Chondrocyte (in vitro differentiated cells): Measurements from ENCODE around the gene ANO2. TPM values are rescaled to one million over a fixed set of nuclear protein-coding genes. Genes with fewer than 3 reads are reported as not detected.

Experiments
- DNase-seq: peaks from one replicate; pipeline ENCODE4 v3.0.0; 2021; ENCODE audit warnings: mixed read lengths, low spot score
- H3K27ac Mint-ChIP-seq: one replicate; pipeline ENCODE4 v1.8.0; 2021; ENCODE audit warnings: mild to moderate bottlenecking, moderate library complexity, mixed read lengths; ENCODE audit not compliant: unreplicated experiment
- H3K27me3 Mint-ChIP-seq: 2 replicates; pipeline ENCODE4 v1.8.0; 2021; ENCODE audit warnings: low read depth, mixed read lengths
- H3K36me3 Mint-ChIP-seq: 2 replicates; pipeline ENCODE4 v1.8.0; 2021; ENCODE audit warnings: low read depth, mixed read lengths
- H3K4me1 Mint-ChIP-seq: 2 replicates; pipeline ENCODE4 v1.8.0; 2021; ENCODE audit warnings: low read depth, mild to moderate bottlenecking, mixed read lengths
- H3K4me3 Mint-ChIP-seq: one replicate; pipeline ENCODE4 v1.8.0; 2021; ENCODE audit warnings: mild to moderate bottlenecking, moderate library complexity, mixed read lengths; ENCODE audit not compliant: unreplicated experiment
- H3K9me3 Mint-ChIP-seq: 2 replicates; pipeline ENCODE4 v1.8.0; 2021; ENCODE audit warnings: low read depth, mixed read lengths
- total RNA-seq: library from RNA; stranded (reverse); gene quantifications from 3 replicates; pipeline ENCODE4 v1.2.1, GENCODE V29; 2021
- TF ChIP-seq, protein P1 (sequence below): fragments of 200-600 bp; sonication (generic); IDR thresholded peaks from 2 replicates; pipeline ENCODE4 v1.5.0; 2021; ENCODE audit warnings: antibody characterized with exemption, mild to moderate bottlenecking, moderate library complexity

Gene ANO2
- total RNA-seq, 1 donor from 2014 or later, result 0.47 TPM

GRCh38 chr12:5776091-5776490 lies 169.0 kb downstream of the ANO2 start:
- no peak for DNase-seq
- Mint-ChIP-seq H3K27ac (no peak overlapping the region), H3K4me1 (no peaks in the 10 kb centered on the region), H3K36me3 (no peaks in the 10 kb centered on the region), H3K9me3 (peaks cover 3% of the 10 kb centered on the region), H3K4me3 (no peak overlapping the region), H3K27me3 (peaks cover 20% of the 10 kb centered on the region)
- TF ChIP-seq, protein P1, sequence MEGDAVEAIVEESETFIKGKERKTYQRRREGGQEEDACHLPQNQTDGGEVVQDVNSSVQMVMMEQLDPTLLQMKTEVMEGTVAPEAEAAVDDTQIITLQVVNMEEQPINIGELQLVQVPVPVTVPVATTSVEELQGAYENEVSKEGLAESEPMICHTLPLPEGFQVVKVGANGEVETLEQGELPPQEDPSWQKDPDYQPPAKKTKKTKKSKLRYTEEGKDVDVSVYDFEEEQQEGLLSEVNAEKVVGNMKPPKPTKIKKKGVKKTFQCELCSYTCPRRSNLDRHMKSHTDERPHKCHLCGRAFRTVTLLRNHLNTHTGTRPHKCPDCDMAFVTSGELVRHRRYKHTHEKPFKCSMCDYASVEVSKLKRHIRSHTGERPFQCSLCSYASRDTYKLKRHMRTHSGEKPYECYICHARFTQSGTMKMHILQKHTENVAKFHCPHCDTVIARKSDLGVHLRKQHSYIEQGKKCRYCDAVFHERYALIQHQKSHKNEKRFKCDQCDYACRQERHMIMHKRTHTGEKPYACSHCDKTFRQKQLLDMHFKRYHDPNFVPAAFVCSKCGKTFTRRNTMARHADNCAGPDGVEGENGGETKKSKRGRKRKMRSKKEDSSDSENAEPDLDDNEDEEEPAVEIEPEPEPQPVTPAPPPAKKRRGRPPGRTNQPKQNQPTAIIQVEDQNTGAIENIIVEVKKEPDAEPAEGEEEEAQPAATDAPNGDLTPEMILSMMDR, result no peak

- H3K9me3 Mint-ChIP-seq, result no peaks in the 10 kb centered on the region
- H3K27ac Mint-ChIP-seq, result no peak overlapping the region
- no peak overlapping the region for H3K4me3 Mint-ChIP-seq
- H3K4me1 Mint-ChIP-seq, result peaks cover 8% of the 10 kb centered on the region
- no peaks in the 10 kb centered on the region for H3K36me3 Mint-ChIP-seq
- TF ChIP-seq, protein P1, result no peak
- peaks cover 25% of the 10 kb centered on the region for H3K27me3 Mint-ChIP-seq
- DNase-seq, result no peak
Observed at GRCh38 chr12:5773550-5773949, 171.5 kb downstream of the ANO2 start.

DNA sequence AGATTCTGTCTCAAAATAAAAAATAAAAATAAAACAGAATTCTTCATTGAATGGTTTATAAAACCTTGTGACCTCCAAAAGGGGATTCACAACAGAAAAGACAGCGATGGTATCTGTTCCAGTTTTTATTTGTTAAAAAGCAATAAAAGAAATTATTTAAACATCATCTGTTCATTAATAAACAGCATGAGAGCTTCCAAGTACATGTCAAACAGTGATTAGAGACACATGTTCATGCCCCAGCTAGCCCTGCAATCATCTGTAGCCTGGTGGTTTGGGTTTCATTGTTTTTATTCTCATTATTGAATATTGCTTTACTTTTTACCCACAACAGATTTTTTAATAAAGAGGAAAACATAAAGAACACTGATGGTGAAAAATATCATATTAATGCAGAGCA lies 173.3 kb downstream of the ANO2 start:
- Mint-ChIP-seq H3K4me1 (peaks cover 15% of the 10 kb centered on the region), H3K27me3 (peaks cover 20% of the 10 kb centered on the region), H3K4me3 (no peak overlapping the region), H3K9me3 (no peaks in the 10 kb centered on the region), H3K27ac (no peak overlapping the region), H3K36me3 (no peaks in the 10 kb centered on the region)
- DNase-seq, result no peak
- TF ChIP-seq, protein P1, result no peak

DNA sequence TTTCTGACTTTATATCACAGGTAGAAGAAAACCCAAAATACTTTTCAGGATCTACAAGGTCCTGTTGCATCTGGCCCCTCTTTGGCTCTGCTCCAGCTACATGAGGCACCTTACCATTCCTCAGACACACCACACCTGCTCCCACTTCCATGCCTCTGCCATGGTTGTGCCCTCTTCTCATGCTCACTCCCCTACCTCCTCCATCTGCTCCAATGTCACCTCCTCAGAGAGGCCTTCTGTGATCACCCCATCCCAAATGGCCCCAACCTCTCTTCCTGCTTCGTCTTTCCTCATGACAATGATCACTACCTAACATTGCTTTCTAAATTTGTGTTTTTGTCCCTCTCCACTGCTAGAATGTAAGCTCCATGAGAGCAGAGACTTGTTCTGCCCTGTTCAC lies 174.3 kb downstream of the ANO2 start:
- Mint-ChIP-seq H3K9me3 (no peaks in the 10 kb centered on the region), H3K4me1 (peaks cover 15% of the 10 kb centered on the region), H3K27ac (no peak overlapping the region), H3K4me3 (no peak overlapping the region), H3K27me3 (peaks cover 18% of the 10 kb centered on the region), H3K36me3 (no peaks in the 10 kb centered on the region)
- no peak for DNase-seq
- TF ChIP-seq, protein P1, result no peak

DNA sequence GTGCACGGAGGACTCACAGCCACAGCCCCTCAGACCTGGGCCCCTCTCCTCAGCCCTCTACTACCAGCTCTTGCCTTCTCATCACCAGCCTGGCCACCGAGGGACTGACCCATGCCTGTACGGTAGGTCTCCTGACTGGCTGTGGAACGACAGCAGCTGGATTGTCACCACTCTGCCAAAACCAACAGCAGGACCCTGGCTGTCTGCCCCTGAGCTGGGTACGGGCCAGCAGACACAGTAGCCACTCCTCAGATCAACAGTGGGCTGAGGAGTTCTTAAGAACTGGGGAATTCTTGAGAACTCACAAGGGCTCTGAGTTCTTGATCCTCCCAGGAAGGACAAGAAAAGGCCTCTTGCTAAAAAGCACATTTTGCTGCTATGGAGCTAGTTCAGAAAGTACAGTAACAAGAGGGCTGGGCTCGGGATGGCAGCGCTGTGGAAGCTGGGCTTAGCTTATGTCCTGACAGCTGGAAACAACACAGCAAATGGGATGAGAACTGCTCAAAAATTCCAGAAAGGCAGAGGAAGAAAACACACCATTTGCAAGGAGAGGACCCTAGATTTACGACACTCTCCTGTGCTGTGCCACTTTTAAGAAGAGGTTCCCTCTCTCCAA lies 176.4 kb downstream of the ANO2 start:
- H3K27ac Mint-ChIP-seq, result peak overlapping the region; percentile 58
- H3K9me3 Mint-ChIP-seq, result no peaks in the 10 kb centered on the region
- peaks cover 15% of the 10 kb centered on the region for H3K4me1 Mint-ChIP-seq
- TF ChIP-seq, protein P1, result no peak
- no peak for DNase-seq
- no peaks in the 10 kb centered on the region for H3K36me3 Mint-ChIP-seq
- H3K4me3 Mint-ChIP-seq, result no peak overlapping the region
- H3K27me3 Mint-ChIP-seq, result peaks cover 12% of the 10 kb centered on the region
